PFSK-1 (cell line): ENCODE data around the gene IFNB1.

Experiments used
- POLR2AphosphoS5 ChIP-seq: IDR thresholded peaks from 2 replicates; pipeline ENCODE4 v1.6.1; 2012; ENCODE audit warnings: low read depth, mild to moderate bottlenecking, control low read depth, low read length, moderate library complexity
- REST ChIP-seq, 2 experiments: IDR thresholded peaks; 2 replicates each; pipeline versions ENCODE4 v1.6.1 to v1.8.0; 2011 to 2012; ENCODE audit warnings: low read depth in 2 of 2, low read length in 2 of 2, control low read depth in 1 of 2, inconsistent platforms in 1 of 2, mild to moderate bottlenecking in 1 of 2, moderate library complexity in 1 of 2; ENCODE audit not compliant: insufficient read depth in 1 of 2
- SIN3A ChIP-seq: IDR thresholded peaks from 2 replicates; pipeline ENCODE4 v1.6.1; 2012; ENCODE audit warnings: mild to moderate bottlenecking, low read length, moderate library complexity, borderline replicate concordance; ENCODE audit not compliant: insufficient read depth

DNA sequence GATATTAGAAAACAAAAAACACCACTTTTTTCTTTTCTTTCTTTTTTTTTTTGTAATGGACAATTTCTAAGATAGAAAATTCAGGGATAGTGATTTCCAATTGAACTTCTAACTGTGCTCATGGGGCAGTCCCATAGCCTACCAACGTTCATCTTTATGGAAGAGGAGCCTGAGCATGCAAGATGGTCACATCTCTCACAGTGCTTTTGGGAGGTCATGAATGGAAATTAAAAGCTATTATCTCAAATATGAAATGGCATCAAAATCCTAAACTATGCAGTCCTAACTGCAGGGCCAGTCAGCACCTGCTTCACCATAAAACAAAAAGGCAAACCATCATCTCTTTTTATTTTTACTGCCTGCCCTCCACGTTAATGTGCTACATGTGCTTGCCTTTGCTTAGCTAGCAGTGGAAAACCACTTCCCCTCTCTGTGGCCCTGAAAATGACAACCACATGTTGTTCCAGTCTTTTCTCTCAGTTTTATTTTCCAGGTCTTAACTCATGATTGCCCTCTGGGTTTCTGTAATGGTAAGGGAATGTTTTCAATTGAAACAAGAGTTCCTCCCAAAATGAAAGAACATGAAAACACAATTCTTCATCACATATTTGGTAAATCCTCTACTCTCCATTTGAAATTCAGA, 16.7 kb downstream of the IFNB1 start:
- TF ChIP-seq POLR2AphosphoS5 (no peak), REST (IDR thresholded peaks at IDR 0.05; ENCODE audit: insufficient read depth in 1 of 2, low read depth in 2 of 2, low read length in 2 of 2) (no peak), SIN3A (no peak)
